ENCODE data around the gene SNAPC4.

GRCh38 chr9:136385015-136385414 lies 15.0 kb downstream of the SNAPC4 start:
- TF ChIP-seq CTCF (IDR thresholded peaks at IDR 0.05) = no peak
- no peak for TF ChIP-seq MAX (IDR thresholded peaks at IDR 0.05)
- TF ChIP-seq RFX5 (IDR thresholded peaks at IDR 0.05) = no peak
- no peak for TF ChIP-seq CEBPB (IDR thresholded peaks at IDR 0.05)
- TF ChIP-seq RCOR1 (IDR thresholded peaks at IDR 0.05; ENCODE audit: low read depth, low read length) = no peak
- no peak for TF ChIP-seq HOXB13 (CRISPR knock-in tag; IDR thresholded peaks at IDR 0.05; ENCODE audit: low read depth)
- no peak for TF ChIP-seq CHD2 (IDR thresholded peaks at IDR 0.05; ENCODE audit: low read length, partially characterized antibody)
- no peak for TF ChIP-seq NFE2L2 (conservative IDR thresholded peaks at IDR 0.05; ENCODE audit: low read length)
- TF ChIP-seq BCL3 (IDR thresholded peaks at IDR 0.05) = no peak
- TF ChIP-seq NR3C1 (IDR thresholded peaks at IDR 0.05) = no peak
- TF ChIP-seq RAD21 (conservative IDR thresholded peaks at IDR 0.05 in 1 of 2, IDR thresholded peaks at IDR 0.05 in 1 of 2) = no peak
- no peak for TF ChIP-seq POLR2A (IDR thresholded peaks at IDR 0.05; ENCODE audit: low read length)
- no peak for TF ChIP-seq PBX3 (IDR thresholded peaks at IDR 0.05)

Data from A549 (cell line).